Left ventricle myocardium inferior (tissue), 1 donor: ENCODE measurements around the gene CCDC177. TPM values are rescaled to one million over a fixed set of nuclear protein-coding genes. Genes with fewer than 3 reads are reported as not detected.

Source experiments
- DNase-seq: peaks from one replicate; pipeline ENCODE4 v3.0.0-alpha.2; 2020
- H3K27ac ChIP-seq: fragments of 200-600 bp; replicated peaks from 2 replicates; pipeline ENCODE4 v1.8.0; 2021
- H3K27me3 ChIP-seq: fragments of 200-600 bp; 2 replicates; pipeline ENCODE4 v1.8.0; 2021; ENCODE audit warnings: low read depth
- H3K36me3 ChIP-seq: fragments of 200-600 bp; 2 replicates; pipeline ENCODE4 v1.8.0; 2021
- H3K4me1 ChIP-seq: fragments of 200-600 bp; 2 replicates; pipeline ENCODE4 v1.8.0; 2021
- H3K4me3 ChIP-seq: fragments of 200-600 bp; 2 replicates; pipeline ENCODE4 v1.8.0; 2021; ENCODE audit warnings: mild to moderate bottlenecking, moderate library complexity
- H3K9me3 ChIP-seq: fragments of 200-600 bp; replicated peaks from 2 replicates; pipeline ENCODE4 v1.8.0; 2021
- CTCF ChIP-seq: fragments of 200-600 bp; IDR thresholded peaks from 2 replicates; pipeline ENCODE4 v1.8.0; 2021; ENCODE audit warnings: antibody characterized with exemption, mild to moderate bottlenecking, borderline replicate concordance
- intact Hi-C: fragments of 100-400 bp; cut with micrococcal nuclease; formaldehyde crosslinking; loops from one replicate; pipeline ENCODE4 v1.11.0; 2022
- total RNA-seq: library from RNA; stranded (reverse); fragmentation: NEBNext Ultra II Directional; extraction: Animal tissue kit (Norgen Biotek cat#: 25700); gene quantifications from one replicate; pipeline ENCODE4 v1.2.1, GENCODE V29; 2021
- donor health status: DM: no; HTN: yes; CAD: no; lungs with severe emphysema.

The CCDC177 gene
- total RNA-seq, 1 donor from 2014 or later: not detected

GRCh38 chr14:69613312-69614073 is 38.8 kb upstream of the CCDC177 start:
- intact Hi-C loops: no loop called here
- Histone ChIP-seq H3K9me3 (no peaks in the 10 kb centered on the region), H3K27ac (peak overlapping the region; percentile 99), H3K36me3 (no peaks in the 10 kb centered on the region), H3K4me3 (peak overlapping the region; percentile 86), H3K4me1 (peaks cover 77% of the 10 kb centered on the region), H3K27me3 (no peaks in the 10 kb centered on the region)
- DNase-seq: no peak
- no peak for TF ChIP-seq CTCF

GRCh38 chr14:69612783-69613130 is 38.1 kb upstream of the CCDC177 start:
- no peaks in the 10 kb centered on the region for H3K9me3 ChIP-seq
- H3K27me3 ChIP-seq: no peaks in the 10 kb centered on the region
- DNase-seq: no peak
- no peaks in the 10 kb centered on the region for H3K36me3 ChIP-seq
- TF ChIP-seq CTCF: peak; percentile 26
- intact Hi-C loops: no loop called here
- peaks cover 70% of the 10 kb centered on the region for H3K4me1 ChIP-seq
- peak overlapping the region; percentile 99 for H3K27ac ChIP-seq
- peak overlapping the region; percentile 86 for H3K4me3 ChIP-seq

DNA sequence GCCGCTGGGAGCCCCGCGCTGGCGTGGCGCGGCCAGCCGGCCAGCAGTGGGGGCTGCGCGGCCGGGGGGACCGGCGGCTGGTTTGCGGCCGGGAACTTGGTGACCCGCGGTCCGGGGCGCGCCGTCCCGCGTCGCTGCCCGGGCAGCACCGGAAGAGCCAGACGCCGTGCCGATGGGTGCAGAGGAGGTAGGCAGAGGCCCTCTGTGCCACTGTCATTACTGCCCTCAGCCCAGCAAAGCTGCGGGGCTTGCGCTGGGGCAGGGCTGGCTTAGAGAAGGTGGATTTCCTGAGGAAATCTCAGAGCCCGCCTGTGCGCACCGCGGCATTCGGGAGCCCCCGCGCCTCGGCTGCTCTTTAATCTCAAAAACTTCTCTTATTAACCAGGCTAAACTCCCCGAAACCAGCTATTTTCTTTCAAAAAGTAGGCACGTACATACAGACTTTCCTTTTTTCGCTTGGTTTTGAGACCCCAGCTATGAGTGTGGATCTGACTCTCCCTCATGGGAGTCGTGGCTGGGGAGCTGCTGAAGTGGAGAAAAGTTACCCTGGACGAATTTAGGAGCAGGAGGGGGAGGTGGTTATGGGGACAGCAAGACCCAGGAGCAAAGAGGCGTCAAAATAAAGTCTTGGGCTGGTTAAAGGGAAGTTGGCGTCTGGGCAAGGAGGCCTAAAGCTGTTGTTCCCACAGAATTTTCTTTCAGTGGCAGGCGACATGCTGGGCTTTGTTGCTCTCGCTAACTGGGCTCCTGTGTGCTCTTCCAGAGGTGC is 37.5 kb upstream of the CCDC177 start:
- no peaks in the 10 kb centered on the region for H3K27me3 ChIP-seq
- peaks cover 66% of the 10 kb centered on the region for H3K4me1 ChIP-seq
- H3K36me3 ChIP-seq: no peaks in the 10 kb centered on the region
- H3K4me3 ChIP-seq: peak overlapping the region; percentile 86
- H3K9me3 ChIP-seq: no peaks in the 10 kb centered on the region
- no peak for TF ChIP-seq CTCF
- DNase-seq: peak; percentile 38
- intact Hi-C loops: no loop called here
- H3K27ac ChIP-seq: peak overlapping the region; percentile 99

DNA sequence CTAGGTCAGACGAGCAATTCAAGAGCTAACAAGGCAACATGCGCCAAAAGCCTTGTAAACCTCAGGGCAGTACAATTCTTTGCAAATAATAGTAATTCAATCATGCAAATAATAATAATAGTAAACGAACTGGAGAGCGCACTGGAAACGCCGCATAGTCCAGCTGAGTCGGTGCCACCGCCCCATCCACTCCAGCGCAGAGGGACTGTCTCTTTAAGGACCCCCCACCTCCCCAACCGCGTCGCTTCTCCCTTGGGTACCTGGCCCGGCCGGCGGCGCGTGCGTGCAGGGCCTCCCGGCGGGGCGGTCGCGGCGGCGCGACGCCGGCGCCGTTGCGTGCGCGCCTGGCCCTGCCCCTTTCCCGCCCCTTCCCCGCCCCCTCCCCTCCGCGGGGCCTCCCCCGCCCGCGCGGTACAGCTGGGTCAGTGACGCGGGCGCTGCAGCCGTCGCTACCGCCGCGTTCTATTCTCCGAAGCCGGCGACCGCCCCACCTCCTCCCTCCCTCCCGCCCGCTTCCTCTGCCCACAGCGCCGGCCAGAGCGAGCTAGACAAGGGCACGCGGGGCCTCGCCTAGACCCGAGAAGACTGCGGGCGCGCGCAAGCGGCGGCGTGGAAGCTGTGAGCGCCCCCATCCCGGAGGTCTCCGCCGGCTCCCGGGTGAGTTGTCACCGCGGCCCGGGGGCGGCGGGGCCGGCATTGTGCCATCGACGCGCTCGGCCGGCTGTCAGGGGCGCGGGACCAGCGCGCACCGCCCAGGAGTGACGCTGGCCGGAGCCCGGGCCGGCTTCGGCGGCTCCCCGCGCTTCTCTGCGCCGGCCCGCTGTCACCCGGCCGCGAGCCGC is 36.7 kb upstream of the CCDC177 start, which contains the start of gene SUSD6:
SUSD6 (plus strand) TSS at position 425 of the 842 bp plus-strand sequence. CDS start 46,997 bp downstream, outside the sequence.
- TF ChIP-seq CTCF: no peak
- peaks cover 63% of the 10 kb centered on the region for H3K4me1 ChIP-seq
- H3K27me3 ChIP-seq: no peaks in the 10 kb centered on the region
- intact Hi-C loops: no loop called here
- peak within 1 kb of the TSS; percentile 99 for H3K27ac ChIP-seq
- peak within 1 kb of the TSS; percentile 86 for H3K4me3 ChIP-seq
- no peaks in the 10 kb centered on the region for H3K36me3 ChIP-seq
- peak; percentile 93 for DNase-seq
- H3K9me3 ChIP-seq: no peaks in the 10 kb centered on the region

GRCh38 chr14:69610874-69611171 is 36.2 kb upstream of the CCDC177 start:
- Histone ChIP-seq H3K4me1 (peaks cover 57% of the 10 kb centered on the region), H3K36me3 (no peaks in the 10 kb centered on the region), H3K27ac (peak overlapping the region; percentile 99), H3K9me3 (no peaks in the 10 kb centered on the region), H3K27me3 (no peaks in the 10 kb centered on the region), H3K4me3 (peak overlapping the region; percentile 86)
- intact Hi-C loops: no loop called here
- no peak for DNase-seq
- no peak for TF ChIP-seq CTCF
